CD4-positive, alpha-beta T cell treated with Interleukin-15 for 4 hours (primary cell): ENCODE results near the gene KIF9.
"Not testable (repeated sequence)": the region's sequence is repeated elsewhere in the genome, so short reads cannot be mapped to it uniquely, and the experiment has no call there.

Source experiments
- DNase-seq: peaks from one replicate; pipeline ENCODE4 v3.0.0-alpha.2; 2020; ENCODE audit warnings: low spot score

The KIF9 gene

GRCh38 chr3:47251085-47251484 lies 31.5 kb downstream of the KIF9 start:
- DNase-seq, result not testable (repeated sequence)

- DNase-seq, result no peak
Measured at GRCh38 chr3:47250309-47251060, 32.1 kb downstream of the KIF9 start.

- no peak for DNase-seq
Measured at GRCh38 chr3:47247131-47248064, 35.2 kb downstream of the KIF9 start.

GRCh38 chr3:47245271-47245670 lies 37.3 kb downstream of the KIF9 start:
- DNase-seq, result no peak

GRCh38 chr3:47244531-47245100 lies 38.0 kb downstream of the KIF9 start:
- no peak for DNase-seq

GRCh38 chr3:47243419-47244147 lies 39.0 kb downstream of the KIF9 start:
- no peak for DNase-seq

- no peak for DNase-seq
Measured at GRCh38 chr3:47239929-47240328, 42.7 kb downstream of the KIF9 start.

- DNase-seq, result no peak
Measured at GRCh38 chr3:47238017-47238416, 44.6 kb downstream of the KIF9 start.

- DNase-seq, result no peak
Measured at GRCh38 chr3:47228088-47228487, 54.5 kb downstream of the KIF9 start.

- no peak for DNase-seq
Measured at GRCh38 chr3:47227678-47228077, 54.9 kb downstream of the KIF9 start.

- DNase-seq, result no peak
Measured at GRCh38 chr3:47225310-47225906, 57.2 kb downstream of the KIF9 start.

GRCh38 chr3:47223755-47224154 lies 58.8 kb downstream of the KIF9 start:
- DNase-seq, result no peak

- no peak for DNase-seq
Measured at GRCh38 chr3:47221798-47222197, 60.8 kb downstream of the KIF9 start.

GRCh38 chr3:47210863-47211405 lies 71.7 kb downstream of the KIF9 start:
- no peak for DNase-seq

GRCh38 chr3:47206022-47206421 lies 76.6 kb downstream of the KIF9 start:
- DNase-seq, result not testable (repeated sequence)

GRCh38 chr3:47204875-47205274 lies 77.7 kb downstream of the KIF9 start:
- DNase-seq, result no peak

GRCh38 chr3:47202542-47202941 lies 80.1 kb downstream of the KIF9 start:
- no peak for DNase-seq

- no peak for DNase-seq
Measured at GRCh38 chr3:47197287-47197686, 85.3 kb downstream of the KIF9 start.

- DNase-seq, result no peak
Measured at GRCh38 chr3:47194994-47195393, 87.6 kb downstream of the KIF9 start.

- DNase-seq, result no peak
Measured at GRCh38 chr3:47193871-47194859, 88.4 kb downstream of the KIF9 start.
